SU-DHL-6 (cell line): Measurements from ENCODE around the gene HHATL.

Experiments
- CTCF ChIP-seq: fragments of 200-600 bp; sonication (generic); IDR thresholded peaks from one replicate; pipeline ENCODE4 v1.5.1; 2017; ENCODE audit warnings: antibody characterized with exemption, mild to moderate bottlenecking, low read length, moderate library complexity; ENCODE audit not compliant: insufficient read depth, poor library complexity, severe bottlenecking
- EZH2phosphoT487 ChIP-seq: fragments of 200-600 bp; sonication (generic), shearing (Covaris generic); conservative IDR thresholded peaks from 2 replicates; pipeline ENCODE4 v1.6.1; 2018; ENCODE audit warnings: mild to moderate bottlenecking, antibody characterized with exemption, low read length, moderate library complexity, mixed read lengths

- TF ChIP-seq CTCF = no peak
- TF ChIP-seq EZH2phosphoT487 = no peak
Observed at GRCh38 chr3:42699511-42699971, 3.1 kb downstream of the HHATL start.
